Measurements from ENCODE around the gene PRR20D.
"Not testable (repeated sequence)": the region's sequence is repeated elsewhere in the genome, so short reads cannot be mapped to it uniquely, and the experiment has no call there.

PRR20D gene

GRCh38 chr13:57166897-57167296, 6.5 kb downstream of the PRR20D start, which contains the start of gene PRR20E:
Gene PRR20E (plus strand): TSS chr13:57167197. CDS start chr13:57167584, 387 bp downstream.
- H3K27ac ChIP-seq (ENCODE audit: low read length); H3K9ac ChIP-seq (ENCODE audit: low read length); H3K9me3 ChIP-seq (ENCODE audit: control insufficient read depth, low read depth, low read length); H3K36me3 ChIP-seq (ENCODE audit: control insufficient read depth, low read depth, low read length); H3K4me1 ChIP-seq (ENCODE audit: control insufficient read depth, low read depth, low read length); H3K27me3 ChIP-seq (ENCODE audit: control insufficient read depth, insufficient read depth, low read length); H3K4me3 ChIP-seq (ENCODE audit: low read length): not testable (repeated sequence)

DNA sequence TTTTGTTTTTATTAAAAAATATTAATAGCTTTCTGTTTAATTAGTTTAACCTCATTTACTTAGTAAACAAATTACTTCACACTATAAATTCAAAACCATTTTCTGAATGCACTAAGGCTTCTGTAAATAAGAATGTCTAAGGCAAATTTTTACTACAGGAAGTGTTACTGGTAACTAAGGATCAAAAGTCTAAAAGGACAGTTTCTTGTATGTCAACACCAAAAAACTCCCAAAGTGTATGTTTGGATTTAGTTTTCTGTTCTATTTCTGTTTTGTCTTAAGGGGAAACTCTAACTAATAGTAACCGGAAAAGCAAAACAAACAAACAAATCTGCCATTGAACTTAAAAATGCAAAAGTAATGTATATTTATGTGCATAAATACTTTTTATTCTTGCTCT, 31.2 kb downstream of the PRR20D start:
- Histone ChIP-seq H3K4me3 (ENCODE audit: low read length) (no peak overlapping the region), H3K9me3 (ENCODE audit: control insufficient read depth, low read depth, low read length) (no peaks in the 10 kb centered on the region), H3K36me3 (ENCODE audit: control insufficient read depth, low read depth, low read length) (no peaks in the 10 kb centered on the region), H3K4me1 (ENCODE audit: control insufficient read depth, low read depth, low read length) (no peaks in the 10 kb centered on the region), H3K27ac (ENCODE audit: low read length) (no peak overlapping the region), H3K27me3 (ENCODE audit: control insufficient read depth, insufficient read depth, low read length) (no peaks in the 10 kb centered on the region), H3K9ac (ENCODE audit: low read length) (no peak overlapping the region)

DNA sequence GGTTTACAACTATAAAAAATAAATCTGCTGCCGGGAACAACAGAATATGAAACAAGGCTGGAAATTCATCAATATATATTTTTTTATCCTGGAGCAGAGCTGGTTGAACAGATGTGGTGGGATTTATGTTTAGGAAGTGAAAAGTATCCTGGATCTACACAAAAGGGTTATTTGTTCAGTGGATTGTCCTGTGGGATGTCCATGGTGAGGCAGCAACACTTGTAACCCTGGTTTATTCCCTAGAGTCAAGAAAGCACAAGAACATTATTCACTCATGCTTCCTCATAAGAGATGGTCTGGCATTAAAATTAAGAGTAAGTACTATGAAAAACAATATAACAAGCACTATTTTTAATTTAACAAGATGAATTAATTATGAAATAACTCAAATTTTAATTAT, 52.6 kb downstream of the PRR20D start:
- Histone ChIP-seq H3K9me3 (ENCODE audit: control insufficient read depth, low read depth, low read length) (no peaks in the 10 kb centered on the region), H3K27me3 (ENCODE audit: control insufficient read depth, insufficient read depth, low read length) (no peaks in the 10 kb centered on the region), H3K4me1 (ENCODE audit: control insufficient read depth, low read depth, low read length) (no peaks in the 10 kb centered on the region), H3K27ac (ENCODE audit: low read length) (no peak overlapping the region), H3K4me3 (ENCODE audit: low read length) (no peak overlapping the region), H3K9ac (ENCODE audit: low read length) (no peak overlapping the region), H3K36me3 (ENCODE audit: control insufficient read depth, low read depth, low read length) (no peaks in the 10 kb centered on the region)
